Measurements from ENCODE around the gene MTF2.

MTF2 gene

DNA sequence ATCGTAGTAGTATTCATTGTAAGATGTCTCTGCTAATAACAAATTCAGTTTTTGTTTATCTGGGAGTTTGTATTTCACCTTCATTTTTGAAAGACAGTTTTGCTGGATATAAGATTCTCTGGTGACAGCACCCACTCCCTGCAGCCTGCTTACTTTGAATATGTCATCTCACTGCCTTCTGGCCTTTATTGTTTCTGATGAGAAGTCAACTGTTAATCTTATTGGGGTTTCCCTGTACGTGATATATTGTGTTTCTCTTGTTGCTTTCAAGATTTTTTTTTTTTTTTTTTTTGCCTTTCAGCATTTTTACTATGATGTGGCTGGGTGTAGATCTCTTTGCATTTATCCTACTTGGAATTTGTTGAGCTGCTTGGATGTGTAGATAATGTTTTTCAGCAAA lies 29.3 kb downstream of the MTF2 start:
- Histone ChIP-seq H3K27ac (ENCODE audit: low read depth, low read length) (no peak overlapping the region), H3K4me1 (ENCODE audit: control insufficient read depth, low read length) (peaks cover 43% of the 10 kb centered on the region), H3K79me2 (ENCODE audit: control insufficient read depth, low read length) (peaks cover 100% of the 10 kb centered on the region), H3K4me3 (ENCODE audit: low read length) (no peak overlapping the region), H3K4me2 (ENCODE audit: low read length) (no peak overlapping the region), H3K27me3 (ENCODE audit: control insufficient read depth, low read length) (no peaks in the 10 kb centered on the region), H4K20me1 (ENCODE audit: control insufficient read depth, insufficient read depth, low read depth, low read length) (peaks cover 16% of the 10 kb centered on the region), H3K9me2 (replicated peaks; ENCODE audit: control insufficient read depth, low read length) (no peaks in the 10 kb centered on the region), H3K36me3 (ENCODE audit: control insufficient read depth, low read length) (peaks cover 89% of the 10 kb centered on the region), H3F3A (ENCODE audit: control insufficient read depth, insufficient read depth) (peaks cover 12% of the 10 kb centered on the region; the same call in 1 of the 2 replicates), H3K9me3 (ENCODE audit: control insufficient read depth, insufficient read depth, low read length) (peaks cover 6% of the 10 kb centered on the region; the same call in 1 of the 2 replicates)
- TF ChIP-seq EZH2phosphoT487 (IDR thresholded peaks at IDR 0.05; ENCODE audit: borderline replicate concordance, low read length): no peak
- TF ChIP-seq, protein P1, sequence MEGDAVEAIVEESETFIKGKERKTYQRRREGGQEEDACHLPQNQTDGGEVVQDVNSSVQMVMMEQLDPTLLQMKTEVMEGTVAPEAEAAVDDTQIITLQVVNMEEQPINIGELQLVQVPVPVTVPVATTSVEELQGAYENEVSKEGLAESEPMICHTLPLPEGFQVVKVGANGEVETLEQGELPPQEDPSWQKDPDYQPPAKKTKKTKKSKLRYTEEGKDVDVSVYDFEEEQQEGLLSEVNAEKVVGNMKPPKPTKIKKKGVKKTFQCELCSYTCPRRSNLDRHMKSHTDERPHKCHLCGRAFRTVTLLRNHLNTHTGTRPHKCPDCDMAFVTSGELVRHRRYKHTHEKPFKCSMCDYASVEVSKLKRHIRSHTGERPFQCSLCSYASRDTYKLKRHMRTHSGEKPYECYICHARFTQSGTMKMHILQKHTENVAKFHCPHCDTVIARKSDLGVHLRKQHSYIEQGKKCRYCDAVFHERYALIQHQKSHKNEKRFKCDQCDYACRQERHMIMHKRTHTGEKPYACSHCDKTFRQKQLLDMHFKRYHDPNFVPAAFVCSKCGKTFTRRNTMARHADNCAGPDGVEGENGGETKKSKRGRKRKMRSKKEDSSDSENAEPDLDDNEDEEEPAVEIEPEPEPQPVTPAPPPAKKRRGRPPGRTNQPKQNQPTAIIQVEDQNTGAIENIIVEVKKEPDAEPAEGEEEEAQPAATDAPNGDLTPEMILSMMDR (IDR thresholded peaks at IDR 0.05; ENCODE audit: low read depth, low read length, poor library complexity, severe bottlenecking): no peak

DNA sequence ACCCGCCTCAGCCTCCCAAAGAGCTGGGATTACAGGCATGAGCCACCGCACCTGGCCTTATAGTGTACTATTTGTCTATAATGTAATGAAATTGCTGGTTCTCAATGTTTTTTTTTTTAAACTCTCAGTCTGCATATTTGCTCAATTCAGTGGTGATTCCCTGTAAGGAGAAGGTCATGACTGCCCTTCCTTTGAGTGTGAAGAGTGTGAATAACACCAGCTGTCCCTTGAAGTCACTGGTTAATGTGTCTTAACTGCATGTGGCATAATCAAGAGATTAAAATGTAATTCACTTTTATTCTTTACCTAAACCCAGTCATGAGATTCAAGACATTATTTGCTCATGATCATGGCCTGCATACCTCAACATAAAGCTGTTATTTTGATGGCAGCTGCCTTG lies 30.5 kb downstream of the MTF2 start:
- Histone ChIP-seq H3K27me3 (ENCODE audit: control insufficient read depth, low read length) (no peaks in the 10 kb centered on the region), H3K4me2 (ENCODE audit: low read length) (peak overlapping the region; percentile 10; the same call in 1 of the 2 replicates)

DNA sequence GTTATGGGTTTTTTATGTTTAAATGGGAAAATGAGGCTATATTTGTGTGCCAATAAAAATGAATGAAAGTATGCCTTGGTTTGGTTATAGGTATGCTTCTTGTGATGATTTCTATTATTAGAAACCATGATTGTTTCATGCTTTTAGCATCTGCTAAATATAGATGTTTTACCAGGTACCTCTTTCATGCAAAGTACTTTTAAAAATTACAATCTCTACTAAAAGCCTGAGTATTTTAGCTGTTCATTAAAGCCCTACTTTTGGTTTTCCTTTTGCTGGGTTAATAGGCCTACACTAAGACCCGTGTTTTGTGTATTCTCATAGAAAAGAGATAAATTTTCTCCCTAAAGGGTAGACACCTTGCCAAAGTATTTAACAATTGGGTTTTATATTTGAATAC lies 32.0 kb downstream of the MTF2 start:
- Histone ChIP-seq H3K4me3 (ENCODE audit: low read length) (no peak overlapping the region; the same call in 1 of the 2 replicates), H3K36me3 (ENCODE audit: control insufficient read depth, low read length) (peaks cover 90% of the 10 kb centered on the region), H3F3A (ENCODE audit: control insufficient read depth, insufficient read depth) (peaks cover 15% of the 10 kb centered on the region; the same call in 1 of the 2 replicates), H3K9me3 (ENCODE audit: control insufficient read depth, insufficient read depth, low read length) (peaks cover 6% of the 10 kb centered on the region; the same call in 1 of the 2 replicates), H3K4me2 (ENCODE audit: low read length) (peak overlapping the region; percentile 31), H3K27me3 (ENCODE audit: control insufficient read depth, low read length) (no peaks in the 10 kb centered on the region), H3K9me2 (replicated peaks; ENCODE audit: control insufficient read depth, low read length) (no peaks in the 10 kb centered on the region), H3K27ac (ENCODE audit: low read depth, low read length) (peak overlapping the region; percentile 33), H3K79me2 (ENCODE audit: control insufficient read depth, low read length) (peaks cover 90% of the 10 kb centered on the region), H4K20me1 (ENCODE audit: control insufficient read depth, insufficient read depth, low read depth, low read length) (peaks cover 16% of the 10 kb centered on the region), H3K4me1 (ENCODE audit: control insufficient read depth, low read length) (peaks cover 43% of the 10 kb centered on the region)
- no peak for TF ChIP-seq EZH2phosphoT487 (IDR thresholded peaks at IDR 0.05; ENCODE audit: borderline replicate concordance, low read length)
- TF ChIP-seq, protein P1 (IDR thresholded peaks at IDR 0.05; ENCODE audit: low read depth, low read length, poor library complexity, severe bottlenecking): no peak

More for the DNA sequence above, 30.5 kb downstream of the MTF2 start:
- Histone ChIP-seq H3K9me3 (ENCODE audit: control insufficient read depth, insufficient read depth, low read length) (peaks cover 6% of the 10 kb centered on the region; the same call in 1 of the 2 replicates), H3F3A (ENCODE audit: control insufficient read depth, insufficient read depth) (peaks cover 15% of the 10 kb centered on the region; the same call in 1 of the 2 replicates), H3K27ac (ENCODE audit: low read depth, low read length) (no peak overlapping the region), H3K4me3 (ENCODE audit: low read length) (no peak overlapping the region), H3K9me2 (replicated peaks; ENCODE audit: control insufficient read depth, low read length) (no peaks in the 10 kb centered on the region), H3K36me3 (ENCODE audit: control insufficient read depth, low read length) (peaks cover 91% of the 10 kb centered on the region), H4K20me1 (ENCODE audit: control insufficient read depth, insufficient read depth, low read depth, low read length) (peaks cover 16% of the 10 kb centered on the region), H3K79me2 (ENCODE audit: control insufficient read depth, low read length) (peaks cover 100% of the 10 kb centered on the region), H3K4me1 (ENCODE audit: control insufficient read depth, low read length) (peaks cover 43% of the 10 kb centered on the region)
- TF ChIP-seq, protein P1 (IDR thresholded peaks at IDR 0.05; ENCODE audit: low read depth, low read length, poor library complexity, severe bottlenecking): no peak
- no peak for TF ChIP-seq EZH2phosphoT487 (IDR thresholded peaks at IDR 0.05; ENCODE audit: borderline replicate concordance, low read length)
